Myocyte (in vitro differentiated cells): Measurements from ENCODE around the gene TXNDC11. TPM values are rescaled to one million over a fixed set of nuclear protein-coding genes. Genes with fewer than 3 reads are reported as not detected.

ENCODE experiments used
- DNase-seq: peaks from one replicate; pipeline ENCODE4 v3.0.0-alpha.2; 2012; ENCODE audit warnings: low read depth
- total RNA-seq: library from RNA; depleted of rRNA; stranded (reverse); fragments of >200 nt; gene quantifications from 2 replicates; pipeline ENCODE4 v1.2.3, GENCODE V29; 2014

TXNDC11 gene
- total RNA-seq, 1 donor from 2014 or later, result 33.8 TPM

- peak; percentile 94 for DNase-seq
These were observed 66.8 kb downstream of the TXNDC11 start for GRCh38 chr16:11675561-11676511.

DNA sequence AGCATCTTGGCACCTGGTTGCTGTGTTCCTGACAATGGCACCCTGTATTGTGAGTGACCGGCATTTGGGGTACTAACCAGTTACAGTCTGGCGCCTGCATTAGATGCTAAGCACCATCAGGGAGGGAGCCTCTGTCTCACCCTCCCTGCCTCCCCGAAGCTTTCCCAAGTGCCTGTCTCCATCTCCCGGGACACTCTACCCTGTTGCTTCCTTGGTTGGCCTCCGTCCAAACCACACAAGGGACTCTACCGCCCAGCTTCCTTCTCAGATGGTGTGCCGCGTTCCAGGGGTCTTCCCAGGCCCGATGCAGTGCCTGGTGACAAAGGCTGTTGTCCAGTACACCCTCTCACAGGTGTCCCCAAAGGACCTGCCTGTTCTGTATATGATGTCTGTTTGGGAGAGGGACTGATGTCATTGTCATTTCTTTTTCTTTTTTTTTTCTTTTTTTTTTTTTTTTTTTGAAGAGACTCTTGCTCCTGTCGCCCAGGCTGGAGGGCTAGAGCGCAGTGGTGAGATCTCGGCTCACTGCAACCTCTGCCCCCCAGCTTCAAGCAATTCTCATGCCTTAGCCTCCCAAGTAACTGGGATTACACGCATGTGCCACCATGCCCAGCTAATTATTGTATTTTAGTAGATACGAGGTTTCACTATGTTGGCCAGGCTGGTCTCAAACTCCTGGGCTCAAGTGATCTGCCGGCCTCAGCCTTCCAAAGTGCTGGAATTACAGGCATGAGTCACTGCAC, 67.7 kb downstream of the TXNDC11 start:
- DNase-seq, result peak; percentile 75

DNA sequence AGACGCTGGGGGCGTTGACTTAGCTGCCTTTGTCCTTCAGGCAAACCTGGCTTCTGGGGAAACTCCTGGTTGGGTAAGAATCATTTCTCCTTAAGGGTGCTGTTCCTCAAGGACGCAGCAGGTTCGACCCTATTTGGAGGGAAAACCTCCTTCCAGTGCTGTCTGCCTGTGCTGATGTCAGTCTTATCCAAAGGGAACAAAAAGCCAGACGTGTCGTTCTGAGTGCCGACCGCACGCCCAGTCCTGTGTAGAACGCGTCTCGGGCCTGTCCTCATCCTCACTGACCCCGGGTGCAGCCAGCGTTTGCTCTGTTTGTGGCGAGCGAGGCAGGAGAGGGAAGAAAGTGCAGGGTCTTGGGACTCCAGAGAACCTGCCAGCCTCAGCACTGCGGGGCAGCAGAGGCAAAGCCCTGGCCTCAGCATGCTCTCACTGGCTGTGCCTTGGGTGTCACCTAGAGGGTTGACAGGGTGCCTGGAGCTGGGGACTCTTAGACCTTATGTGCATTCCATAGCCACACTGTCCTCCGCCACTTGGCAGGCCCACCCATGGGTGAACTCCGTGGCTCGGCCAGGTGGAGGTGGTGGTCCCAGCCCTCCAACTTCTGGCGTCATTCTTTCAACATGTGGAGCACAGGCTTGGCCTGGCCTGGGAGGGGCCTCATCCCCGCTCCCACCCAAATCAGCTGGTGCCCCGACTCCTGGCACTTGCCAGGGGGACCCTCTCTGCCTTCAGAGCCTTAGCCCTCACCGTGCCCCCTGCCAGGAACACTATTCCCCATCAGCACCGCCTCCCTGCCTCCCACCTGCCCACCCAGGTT, 68.4 kb downstream of the TXNDC11 start:
- no peak for DNase-seq

DNA sequence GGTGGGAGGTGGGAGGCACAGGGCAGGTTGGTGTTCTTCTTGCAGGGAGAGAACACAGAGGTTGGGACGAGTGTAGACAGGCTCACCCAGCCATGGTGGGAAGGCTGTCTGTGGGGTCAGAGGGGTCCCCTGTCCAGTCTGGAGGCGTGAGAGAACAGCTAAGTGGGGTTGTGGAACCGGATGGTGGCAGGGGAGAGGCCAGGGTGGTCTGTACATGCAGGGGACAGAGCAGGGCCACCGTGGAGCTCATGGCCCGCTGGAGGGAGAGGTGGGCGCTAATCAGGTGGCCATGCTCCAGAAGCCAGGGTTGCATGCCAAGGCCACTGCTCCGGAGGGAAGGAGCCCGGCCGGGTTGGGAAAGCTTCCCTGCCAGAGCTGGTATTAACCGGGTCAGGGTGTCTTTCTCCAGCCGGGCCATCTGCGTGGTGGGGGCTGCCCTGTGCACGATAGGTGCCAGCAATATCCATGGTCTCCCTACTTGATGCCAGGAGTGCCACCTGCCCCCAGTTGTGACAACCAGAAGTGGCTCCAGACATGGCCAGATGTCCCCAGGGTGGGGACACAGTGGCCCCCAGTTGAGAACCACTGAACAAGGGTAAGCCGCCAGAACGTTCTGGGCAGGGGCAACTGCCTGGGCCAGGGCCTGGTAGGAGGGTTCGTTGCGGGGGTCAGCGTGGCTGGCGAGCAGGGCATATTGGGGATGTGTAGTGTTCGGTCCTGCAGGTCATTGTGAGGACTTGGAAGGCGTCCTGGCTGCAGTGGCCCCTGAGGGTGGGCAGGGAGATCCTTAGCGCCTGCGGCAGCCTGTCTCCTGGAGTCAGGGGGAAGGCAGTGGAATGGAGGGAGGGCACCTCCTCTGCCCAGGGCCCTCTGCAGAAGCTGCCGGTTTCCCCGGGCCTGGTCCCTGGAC, 69.3 kb downstream of the TXNDC11 start:
- no peak for DNase-seq

DNA sequence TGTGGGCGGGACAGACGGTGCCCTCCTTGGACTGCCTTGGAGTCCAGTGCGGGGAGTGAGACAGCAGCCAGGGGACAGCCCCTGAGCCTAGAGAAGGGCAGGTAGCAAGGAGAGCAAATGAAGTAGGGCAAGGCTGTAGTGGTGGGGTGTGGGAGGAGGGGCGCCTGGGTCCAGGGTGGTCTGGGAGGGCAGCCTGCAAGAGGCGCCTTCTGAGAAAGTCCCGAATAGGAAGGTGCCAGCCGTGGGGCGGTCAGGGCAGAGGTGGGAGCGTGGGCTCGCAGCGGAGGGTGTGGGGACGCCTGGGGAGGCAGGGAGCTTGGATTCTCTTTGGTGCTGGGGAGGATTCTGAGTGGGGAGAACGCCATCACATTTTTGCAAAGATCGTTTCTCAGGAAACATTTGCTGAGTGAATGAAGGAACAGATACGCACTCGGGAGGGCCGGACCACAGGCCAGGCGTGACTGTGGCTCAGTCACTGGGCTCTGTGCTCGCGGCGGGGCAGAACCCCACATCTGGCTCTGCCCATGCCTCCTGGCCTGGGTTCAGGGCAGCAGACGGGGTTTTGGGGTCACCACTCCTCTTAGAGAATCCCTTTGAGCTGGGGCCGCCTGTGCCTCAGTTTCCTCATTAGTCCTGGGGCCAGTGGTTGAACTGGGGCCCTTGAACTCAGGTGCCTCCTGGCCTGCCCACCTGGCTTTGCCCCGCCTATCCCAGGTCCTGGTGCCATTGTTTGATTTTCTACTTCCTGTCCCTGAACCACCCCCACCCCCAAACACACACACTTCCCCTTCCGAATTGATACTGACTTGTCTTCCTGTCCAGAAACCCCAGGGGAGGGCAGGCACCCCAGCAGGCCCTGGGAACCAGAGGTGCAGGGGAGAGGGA, 70.2 kb downstream of the TXNDC11 start:
- no peak for DNase-seq

GRCh38 chr16:11671676-11672075, 71.0 kb downstream of the TXNDC11 start:
- DNase-seq, result no peak

DNA sequence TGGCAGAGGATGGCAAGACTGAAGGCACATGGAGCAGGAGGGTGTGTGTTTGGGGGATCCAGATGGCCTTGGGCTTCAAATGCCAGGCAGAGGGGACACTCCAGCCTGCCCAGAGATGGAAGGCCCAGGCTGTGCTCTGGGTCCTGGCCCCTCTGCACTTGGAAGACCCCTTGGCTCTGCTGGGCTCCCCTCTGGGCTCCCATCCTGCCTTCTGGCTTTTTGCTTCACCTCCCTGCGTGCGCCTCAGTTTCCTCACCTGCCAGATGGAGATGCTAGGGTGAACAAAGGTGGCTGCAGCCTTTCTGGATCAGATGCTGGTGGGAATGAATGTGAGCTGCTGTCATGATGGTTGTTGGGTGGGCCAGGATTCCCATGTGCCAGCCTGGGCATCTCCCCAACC, 71.4 kb downstream of the TXNDC11 start:
- DNase-seq, result no peak

DNA sequence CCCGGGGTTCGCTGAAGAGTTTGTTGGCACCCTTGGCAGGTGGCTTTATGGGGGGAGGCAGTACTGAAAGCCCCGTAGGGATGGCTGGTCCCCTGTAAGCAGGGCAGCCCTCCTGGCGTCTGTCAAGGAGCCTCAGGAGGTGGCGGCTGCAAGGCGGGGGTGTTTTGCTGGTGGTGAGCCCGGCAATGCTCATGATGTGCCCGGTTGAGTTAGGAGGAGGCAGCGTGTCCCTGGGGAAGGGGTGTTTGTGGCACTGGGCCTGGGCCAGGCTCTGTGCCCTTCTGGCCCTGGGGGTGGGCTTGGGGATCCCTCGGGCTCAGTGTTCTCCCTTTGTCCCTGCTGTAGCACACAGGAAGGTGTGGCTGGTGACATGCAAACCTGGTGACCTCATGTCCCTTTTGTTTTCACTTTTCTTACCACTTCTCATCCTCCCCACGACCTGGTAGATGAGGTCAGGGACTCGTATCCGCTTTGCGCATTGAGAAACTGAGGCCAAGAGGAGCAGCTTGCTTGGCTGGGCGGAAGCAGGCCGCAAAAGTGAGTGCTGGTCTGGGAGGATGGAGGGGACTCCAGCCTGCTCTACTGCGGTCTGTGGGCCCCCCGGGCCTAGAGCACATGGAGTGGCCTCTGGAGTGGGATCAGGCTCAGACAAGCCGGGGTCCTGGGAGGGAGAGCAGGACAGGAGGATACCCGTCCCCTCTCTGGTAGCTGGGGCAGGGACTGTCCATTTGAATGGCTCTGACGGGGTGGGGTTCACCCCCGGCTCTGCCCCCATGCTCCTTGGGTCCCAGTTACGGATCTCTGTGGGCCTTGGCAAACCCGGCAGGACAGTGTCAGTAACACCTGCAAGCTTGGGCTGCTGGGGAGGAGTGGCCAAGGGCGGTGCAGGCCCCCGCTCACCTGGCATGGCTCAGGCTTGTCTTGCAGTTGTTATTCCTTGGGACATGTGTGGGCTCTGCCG, 72.2 kb downstream of the TXNDC11 start:
- no peak for DNase-seq

DNA sequence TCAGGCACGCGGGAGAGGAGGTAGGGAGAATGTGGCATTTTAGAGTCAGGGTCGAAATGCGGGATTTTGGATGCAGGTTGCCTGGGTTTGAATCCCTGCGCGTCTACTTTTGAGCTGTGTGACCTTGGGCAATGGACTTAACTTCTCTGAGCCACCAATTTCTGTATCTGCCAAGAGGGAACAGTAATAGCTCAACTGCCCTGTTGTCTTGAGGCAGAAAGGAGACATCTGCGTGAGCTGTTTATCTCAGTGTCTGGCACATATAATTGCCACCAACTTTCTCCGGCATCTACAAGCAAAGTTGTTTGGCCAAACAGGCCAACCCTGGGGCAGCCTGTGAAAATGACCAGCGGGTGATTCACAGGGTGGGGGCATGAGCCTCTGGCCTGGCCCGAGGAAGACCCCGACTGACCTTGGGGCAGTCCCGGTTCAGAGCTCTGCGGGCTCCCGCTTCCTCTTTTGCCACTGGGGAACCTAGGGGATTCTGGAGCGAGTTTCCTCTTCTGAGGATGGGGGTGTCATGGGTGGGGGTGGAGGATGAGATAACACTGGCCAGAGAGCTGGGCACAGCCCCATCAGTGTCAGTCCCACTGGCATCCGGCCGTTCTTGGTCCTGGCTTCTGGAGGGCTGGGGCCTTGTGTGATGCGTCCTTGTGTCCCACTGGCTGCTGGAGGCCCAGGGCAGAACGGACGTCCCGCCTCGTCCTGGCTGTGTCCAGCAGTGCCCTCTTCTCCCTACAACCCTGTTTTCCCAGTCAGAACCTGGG, 73.1 kb downstream of the TXNDC11 start:
- peak; percentile 22 for DNase-seq

GRCh38 chr16:11668623-11669379, 73.9 kb downstream of the TXNDC11 start:
- peak; percentile 28 for DNase-seq

DNA sequence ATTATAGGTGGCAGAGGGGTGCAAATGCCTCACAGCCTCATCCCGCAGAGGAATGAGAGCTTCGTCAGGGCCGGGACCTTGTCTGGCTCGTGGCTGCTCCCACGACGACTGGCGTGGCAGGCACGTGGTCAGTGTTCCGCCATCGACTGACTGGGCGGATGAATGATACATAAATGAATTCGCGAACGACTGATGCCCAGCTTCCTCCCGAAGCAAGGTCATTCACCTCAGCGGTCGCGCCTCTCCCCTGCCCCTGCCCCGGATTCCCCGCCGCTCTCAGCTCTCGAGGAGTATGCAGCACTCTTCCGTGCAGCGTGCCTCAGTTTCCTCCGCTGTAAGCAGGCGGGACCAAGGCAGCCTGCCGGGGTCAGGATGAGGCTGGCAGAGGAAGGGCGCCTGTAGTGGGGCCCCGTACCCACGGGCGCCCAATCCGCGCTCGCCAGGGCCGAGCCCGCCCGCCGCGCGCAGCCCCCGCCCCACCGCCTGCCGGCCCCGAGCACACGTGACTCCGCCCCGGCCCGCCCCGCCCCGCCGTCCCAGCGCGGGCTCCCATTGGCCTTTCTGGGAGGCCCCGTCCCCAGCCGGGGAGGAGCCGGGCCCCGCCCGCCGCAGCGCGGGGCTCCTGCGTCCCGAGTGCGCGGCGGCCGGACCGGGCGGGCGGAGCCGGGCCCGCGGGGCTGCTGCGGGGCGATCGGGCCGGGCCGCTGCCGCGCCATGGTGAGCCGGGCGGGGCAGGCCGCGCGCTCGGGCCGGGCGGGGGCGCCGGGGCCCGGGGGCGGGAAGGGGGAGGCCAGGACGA, 74.6 kb downstream of the TXNDC11 start, which contains the start of gene SNN:
Gene SNN (plus strand): TSS at position 632 of the 799 bp plus-strand sequence. CDS start 7,605 bp downstream, outside the sequence.
- peak; percentile 89 for DNase-seq

DNA sequence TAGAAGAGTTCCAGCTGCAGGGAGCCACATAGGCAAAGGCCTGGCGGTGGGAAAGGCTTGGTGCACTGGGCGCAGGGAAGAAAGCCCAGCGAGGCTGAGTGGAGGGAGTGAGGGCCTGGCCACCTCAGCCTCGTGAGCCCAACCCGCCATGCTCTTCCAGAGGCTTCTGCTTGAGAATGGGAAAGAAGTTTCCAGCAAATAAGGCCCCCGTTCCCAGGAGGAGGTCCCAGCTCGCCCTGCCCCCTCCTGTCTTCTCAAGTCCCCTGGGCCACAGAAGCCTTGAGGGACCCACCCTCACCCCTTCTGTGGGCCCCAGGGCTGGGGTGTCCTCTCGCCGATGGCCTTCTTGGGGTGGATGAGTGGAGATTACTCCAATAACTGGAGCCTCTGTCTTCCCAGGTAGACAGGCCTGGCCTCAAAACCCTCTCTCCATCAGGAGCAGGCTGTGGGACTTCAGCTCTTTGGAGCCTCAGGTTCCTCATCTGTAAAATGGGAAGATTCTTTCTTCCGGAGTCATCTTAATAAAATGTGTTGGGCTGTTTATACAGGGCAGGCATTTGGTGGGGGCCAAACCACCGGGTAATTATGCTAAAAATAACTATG, 75.3 kb downstream of the TXNDC11 start:
- DNase-seq, result no peak

DNA sequence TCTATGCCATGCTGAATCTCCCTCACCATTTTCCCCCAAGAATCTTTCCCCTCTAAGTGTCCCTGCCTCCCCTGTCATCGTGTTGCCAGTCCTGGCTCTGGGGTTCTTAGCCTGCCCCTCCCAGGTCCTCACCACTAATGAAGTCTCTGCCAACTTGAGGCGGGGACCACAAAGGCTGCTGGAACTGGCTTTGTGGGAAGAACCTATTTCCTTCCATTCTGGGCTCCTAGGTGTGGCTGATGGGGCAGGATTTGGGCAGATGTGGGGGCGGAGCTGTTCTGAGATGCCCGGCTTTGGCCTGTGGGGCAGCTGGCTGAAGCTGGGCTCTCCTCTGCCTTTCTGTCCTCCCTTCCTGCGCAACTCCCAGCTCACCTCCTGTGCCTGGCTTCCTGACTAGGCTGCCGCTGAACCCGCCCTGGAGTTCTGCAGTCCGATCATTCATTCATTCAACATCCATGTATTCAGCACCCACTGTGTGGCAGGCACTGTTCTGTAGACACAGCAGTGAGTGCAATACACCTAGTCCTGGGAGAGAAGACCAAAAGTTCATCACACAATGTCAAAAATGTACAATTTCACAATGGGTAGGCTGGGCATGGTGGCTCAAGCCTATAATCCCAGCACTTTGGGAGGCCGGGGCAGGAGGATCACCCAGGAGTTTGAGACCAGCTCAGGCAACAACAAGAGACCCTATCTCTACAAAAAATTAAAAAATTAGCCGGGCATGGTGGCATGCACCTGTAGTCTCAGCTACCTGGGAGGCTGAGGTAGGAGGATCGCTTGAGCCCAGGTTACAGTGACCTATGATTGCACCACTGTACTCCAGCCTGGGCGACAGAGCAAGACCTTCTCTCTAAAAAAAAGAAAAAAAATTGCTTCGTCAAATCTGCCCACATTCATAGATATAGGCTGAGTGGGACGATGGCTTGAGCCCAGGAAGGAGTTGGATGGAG, 76.3 kb downstream of the TXNDC11 start:
- DNase-seq, result no peak

GRCh38 chr16:11665071-11665491, 77.6 kb downstream of the TXNDC11 start:
- no peak for DNase-seq
